ENCODE results near the gene ATAD1.
A peak's percentile ranks its signal among the peaks of the same experiment; 100 is the strongest.
"Not testable (repeated sequence)": the region's sequence is repeated elsewhere in the genome, so short reads cannot be mapped to it uniquely, and the experiment has no call there.

The ATAD1 gene

DNA sequence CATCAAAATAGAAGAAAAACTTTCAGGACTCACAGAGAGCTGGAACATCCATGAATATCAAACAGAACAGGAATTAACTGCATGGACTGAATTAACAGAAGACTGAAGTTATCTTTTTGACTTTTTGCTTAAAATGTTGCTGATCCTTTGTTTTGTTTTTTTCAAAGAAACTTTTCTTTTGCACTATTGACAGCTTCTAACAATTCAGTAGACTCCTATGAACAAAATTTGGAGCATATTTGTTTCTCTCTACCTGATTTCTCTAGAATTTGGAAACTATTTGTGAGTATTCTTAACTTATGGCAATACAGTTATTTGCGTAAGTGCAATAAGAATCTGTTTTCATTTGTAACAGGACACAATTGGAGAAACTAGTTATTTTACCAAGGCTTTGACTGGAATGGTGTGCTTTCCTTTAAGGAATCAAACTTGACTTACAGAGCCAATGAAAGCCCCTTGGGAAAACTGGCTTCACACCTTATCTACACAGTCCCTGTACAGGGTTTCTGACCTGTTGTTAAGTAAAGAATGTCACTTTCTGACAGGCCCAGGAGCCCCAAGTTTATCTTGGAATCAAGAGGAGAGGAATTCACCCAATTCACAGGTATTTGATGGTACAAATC lies 16.1 kb downstream of the ATAD1 start:
- DNase-seq (ENCODE audit: low spot score): not testable (repeated sequence)

DNA sequence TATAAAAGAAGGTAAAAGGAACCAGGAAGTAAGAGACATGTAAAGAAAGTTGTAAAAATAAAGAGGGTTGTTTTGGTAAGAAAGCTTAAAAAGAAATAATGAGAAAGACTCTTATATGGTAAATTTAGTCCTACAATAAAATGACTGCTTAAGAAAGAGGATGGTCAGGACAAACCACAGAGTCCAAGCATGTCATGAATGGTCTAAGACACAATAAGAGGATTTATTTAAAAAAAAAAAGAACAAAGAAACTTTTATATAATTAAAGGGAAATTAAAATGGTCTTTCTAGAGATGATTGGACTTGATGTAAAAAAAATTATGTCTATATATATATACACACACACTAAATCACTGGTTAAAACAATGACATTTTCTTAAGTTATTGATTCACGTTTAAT lies 18.2 kb downstream of the ATAD1 start:
- no peak for DNase-seq (ENCODE audit: low spot score)

DNA sequence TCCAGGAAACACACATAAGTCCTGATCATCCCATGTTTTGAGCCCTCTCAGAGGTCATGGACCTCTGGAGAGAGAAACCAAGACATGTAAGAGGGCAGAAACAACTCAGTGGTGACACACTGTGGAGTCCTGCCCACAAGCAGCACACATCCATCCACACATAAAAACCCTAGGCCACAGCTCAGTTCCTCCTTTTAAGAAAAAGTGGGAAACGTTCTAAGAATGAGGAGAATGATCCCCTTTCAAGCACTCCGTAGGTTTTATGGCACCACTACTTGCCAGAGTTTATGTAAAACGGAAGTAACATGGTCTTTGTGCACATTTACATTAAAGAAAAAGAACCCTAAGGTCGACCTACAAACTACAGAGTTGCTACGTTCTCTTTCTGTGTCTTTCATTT lies 19.9 kb downstream of the ATAD1 start:
- DNase-seq (ENCODE audit: low spot score): no peak

DNA sequence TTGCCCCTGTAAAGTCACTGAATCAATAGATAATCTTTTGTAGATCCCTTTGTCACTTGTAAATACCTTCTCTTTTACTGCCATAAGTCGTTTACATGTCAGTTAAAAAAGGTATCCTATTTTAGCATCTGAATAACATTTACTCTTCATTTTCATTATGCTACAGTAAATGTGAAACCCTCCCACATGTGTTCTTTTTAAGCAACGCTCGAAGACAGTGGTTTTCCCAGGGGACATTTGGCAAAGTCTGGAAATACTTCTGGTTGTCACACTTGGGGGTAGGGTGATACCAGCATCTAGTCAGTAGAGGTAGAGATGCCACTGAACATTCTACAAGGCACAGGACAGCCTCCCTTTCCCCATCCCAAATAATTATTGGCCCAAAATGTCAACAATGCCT lies 23.7 kb downstream of the ATAD1 start:
- no peak for DNase-seq (ENCODE audit: low spot score)

DNA sequence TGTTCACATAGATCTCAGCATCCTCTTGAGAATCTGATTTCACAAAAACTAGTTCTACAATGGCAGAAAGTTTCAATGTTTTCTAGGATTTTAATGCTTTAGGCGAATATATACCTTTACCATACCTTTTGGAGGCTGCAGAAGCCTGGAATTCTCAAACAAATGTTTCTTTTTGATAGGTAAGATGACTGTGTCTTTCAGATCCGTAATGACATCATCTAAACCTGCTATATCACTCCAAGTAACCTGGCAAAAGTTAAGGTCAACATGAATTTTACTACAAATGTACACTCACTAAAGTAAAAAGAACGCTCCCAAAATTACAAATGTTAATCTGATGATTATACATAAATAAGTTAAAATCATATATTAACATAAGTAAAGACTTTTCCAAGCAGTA lies 27.8 kb downstream of the ATAD1 start:
- no peak for DNase-seq (ENCODE audit: low spot score)

DNA sequence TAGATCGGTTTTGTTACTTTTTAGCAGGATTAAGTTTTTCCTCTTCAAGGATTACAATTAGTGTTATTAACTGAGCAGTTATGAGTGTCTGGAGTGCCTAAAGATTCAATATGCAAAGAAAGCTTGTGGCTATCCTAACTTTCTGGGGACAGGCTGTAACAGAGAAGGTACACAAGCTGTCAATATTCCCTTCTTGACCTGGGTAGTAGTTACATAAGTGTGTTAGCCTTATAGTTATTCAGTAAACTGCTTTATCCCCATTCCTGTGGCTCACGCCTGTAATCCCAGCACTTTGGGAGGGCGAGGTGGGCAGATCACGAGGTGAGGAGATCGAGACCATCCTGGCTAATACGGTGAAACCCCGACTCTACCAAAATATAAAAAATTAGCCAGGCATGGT lies 31.6 kb downstream of the ATAD1 start:
- DNase-seq (ENCODE audit: low spot score): no peak

DNA sequence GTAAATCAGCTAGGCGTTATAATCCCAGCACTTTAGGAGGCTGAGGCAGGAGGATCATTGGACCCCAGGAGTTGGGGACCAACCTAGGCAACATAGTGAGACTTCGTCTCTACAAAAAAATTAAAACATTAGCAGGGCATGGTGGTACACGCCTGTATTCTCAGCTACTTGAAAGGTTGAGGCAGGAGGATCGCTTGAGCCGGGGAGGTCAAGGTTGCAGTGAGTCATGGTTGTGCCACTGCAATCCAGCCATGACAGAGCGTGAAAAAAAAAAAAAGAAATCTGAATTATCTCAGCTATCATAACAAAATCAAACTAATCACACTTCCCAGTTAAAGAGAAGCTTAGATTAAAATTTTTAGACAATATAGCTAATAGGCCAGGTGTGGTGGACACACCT lies 35.3 kb downstream of the ATAD1 start:
- DNase-seq (ENCODE audit: low spot score): no peak

DNA sequence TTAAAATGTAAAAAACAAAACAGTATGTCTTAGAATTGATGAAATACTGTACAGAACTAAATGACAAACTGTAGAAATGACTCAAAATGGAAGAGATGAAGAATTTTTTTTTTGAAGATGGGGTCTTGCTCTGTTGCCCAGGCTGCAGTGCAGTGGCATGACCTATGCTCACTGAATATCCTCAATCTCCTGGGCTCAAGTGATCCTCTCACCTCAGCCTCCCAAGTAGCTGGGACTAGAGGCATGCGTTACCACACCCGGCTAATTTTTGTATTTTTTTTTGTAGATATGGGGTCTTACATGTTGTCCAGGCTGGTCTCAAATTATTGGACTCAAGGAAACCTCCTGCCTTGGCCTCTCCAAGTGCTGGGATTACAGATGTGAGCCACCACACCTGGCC lies 36.5 kb downstream of the ATAD1 start:
- no peak for DNase-seq (ENCODE audit: low spot score)

DNA sequence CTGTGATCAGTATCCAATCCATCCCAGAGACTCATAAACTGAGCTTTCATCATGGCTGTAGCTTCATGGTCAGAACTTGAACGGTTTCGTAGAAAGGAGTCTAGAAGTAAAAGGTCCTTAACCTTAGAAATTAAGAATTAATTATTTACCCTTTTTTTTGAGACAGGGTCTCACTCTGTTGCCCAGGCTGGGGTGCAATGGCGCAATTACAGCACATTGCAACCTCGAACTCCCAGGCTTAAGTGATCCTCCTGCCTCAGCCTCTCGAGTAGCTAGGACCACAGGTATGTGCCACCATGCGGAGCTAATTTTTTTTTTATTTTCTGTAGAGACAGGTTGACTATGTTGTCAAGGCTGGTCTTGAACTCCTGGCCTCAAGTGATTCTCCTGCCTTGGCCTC lies 41.7 kb downstream of the ATAD1 start:
- no peak for DNase-seq (ENCODE audit: low spot score)

DNA sequence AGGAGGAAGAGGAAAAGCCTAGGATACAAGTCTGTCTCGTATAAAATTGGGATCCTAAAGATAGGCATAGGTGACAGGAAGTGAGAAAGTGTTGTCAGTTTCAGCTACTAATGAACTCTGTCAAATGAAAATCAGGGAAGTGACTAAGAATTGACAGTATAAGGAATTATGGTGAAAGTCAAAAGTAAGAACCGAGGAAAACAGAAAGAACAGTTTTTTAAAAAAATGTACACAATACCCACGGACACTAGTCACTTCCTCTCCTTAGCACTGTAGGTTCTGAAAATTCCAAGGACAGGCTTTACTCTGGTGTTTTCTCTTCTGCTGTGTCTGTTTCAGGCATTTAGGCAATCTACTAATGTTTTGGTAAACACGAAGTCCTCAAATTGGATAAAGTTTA lies 42.3 kb downstream of the ATAD1 start:
- peak; percentile 8 for DNase-seq (ENCODE audit: low spot score)

DNA sequence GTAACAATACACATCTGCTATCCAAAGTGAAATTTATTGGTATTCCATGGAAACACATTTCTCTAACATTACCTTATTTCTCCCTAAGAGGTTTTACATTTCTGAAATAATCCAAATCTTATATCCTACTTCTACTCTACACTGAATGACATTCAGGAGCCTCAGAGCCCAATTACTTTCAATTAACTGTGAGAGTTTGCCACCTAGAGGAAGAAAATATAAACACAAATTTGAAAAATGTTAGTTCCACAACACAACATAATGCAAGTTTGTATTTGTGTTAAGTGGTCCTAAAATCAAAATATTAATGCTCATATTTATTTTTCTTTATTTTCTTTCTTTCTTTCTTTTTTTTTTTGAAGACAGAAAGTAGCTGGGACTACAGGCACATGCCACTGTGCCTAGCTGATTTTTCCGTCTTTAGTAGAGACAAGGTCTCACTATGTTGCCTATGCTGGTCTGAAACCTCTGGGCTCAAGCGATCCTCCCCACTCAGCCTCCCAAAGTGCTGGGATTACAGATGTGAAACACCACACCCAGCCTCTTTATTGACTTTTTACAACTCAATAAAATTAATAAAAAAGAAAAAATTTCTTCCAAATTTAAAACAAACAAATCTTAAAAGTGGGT lies 46.0 kb downstream of the ATAD1 start:
- DNase-seq (ENCODE audit: low spot score): no peak

DNA sequence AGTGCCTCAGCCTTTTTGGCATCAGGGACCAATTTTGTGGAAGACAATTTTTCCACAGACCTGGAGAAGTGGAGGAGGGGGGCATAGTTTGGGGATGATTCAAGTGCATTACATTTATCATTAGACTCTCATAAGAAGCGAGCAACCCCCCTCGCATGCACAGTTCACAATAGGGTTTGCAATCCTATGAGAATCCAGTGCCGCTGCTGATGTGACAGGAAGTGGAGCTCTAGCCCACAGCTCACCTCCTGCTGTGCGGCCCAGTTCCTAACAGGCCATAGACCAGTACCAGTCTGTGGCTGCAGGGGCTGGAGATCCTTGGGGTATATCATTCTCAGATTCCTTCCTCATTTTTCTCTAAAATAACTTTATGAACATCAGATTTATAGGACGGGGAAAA lies 50.8 kb downstream of the ATAD1 start:
- no peak for DNase-seq (ENCODE audit: low spot score)

DNA sequence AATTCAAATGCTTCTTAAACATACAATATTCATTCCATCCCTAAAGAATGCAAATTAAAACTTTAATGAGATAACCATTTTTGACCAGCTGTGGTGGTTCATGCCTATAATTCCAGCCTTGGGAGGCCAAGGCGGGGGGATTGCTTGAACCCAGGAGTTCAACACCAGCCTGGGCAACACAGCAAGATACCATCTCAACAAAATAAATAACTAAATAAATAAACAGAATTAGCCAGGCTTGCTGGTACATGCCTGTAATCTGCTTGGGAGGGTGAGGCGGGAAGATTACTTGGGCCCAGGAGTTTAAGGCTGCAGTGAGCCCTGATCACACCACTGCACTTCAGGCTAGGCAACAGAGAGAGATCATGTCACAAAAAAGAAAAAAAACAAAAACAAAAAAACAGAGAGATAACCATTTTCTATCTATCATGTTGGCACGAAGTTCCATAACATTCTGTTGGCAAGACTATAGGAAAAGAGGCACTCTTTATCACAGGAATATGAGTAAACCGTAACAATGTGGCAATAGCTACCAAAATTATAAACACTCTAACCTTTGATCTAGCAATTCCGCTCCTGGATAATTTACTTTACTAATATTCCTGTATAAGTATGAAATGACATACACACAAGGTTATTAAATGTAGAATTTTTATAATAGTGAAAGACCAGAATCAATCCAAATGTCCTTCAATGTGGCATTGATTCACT lies 52.2 kb downstream of the ATAD1 start:
- no peak for DNase-seq (ENCODE audit: low spot score)

DNA sequence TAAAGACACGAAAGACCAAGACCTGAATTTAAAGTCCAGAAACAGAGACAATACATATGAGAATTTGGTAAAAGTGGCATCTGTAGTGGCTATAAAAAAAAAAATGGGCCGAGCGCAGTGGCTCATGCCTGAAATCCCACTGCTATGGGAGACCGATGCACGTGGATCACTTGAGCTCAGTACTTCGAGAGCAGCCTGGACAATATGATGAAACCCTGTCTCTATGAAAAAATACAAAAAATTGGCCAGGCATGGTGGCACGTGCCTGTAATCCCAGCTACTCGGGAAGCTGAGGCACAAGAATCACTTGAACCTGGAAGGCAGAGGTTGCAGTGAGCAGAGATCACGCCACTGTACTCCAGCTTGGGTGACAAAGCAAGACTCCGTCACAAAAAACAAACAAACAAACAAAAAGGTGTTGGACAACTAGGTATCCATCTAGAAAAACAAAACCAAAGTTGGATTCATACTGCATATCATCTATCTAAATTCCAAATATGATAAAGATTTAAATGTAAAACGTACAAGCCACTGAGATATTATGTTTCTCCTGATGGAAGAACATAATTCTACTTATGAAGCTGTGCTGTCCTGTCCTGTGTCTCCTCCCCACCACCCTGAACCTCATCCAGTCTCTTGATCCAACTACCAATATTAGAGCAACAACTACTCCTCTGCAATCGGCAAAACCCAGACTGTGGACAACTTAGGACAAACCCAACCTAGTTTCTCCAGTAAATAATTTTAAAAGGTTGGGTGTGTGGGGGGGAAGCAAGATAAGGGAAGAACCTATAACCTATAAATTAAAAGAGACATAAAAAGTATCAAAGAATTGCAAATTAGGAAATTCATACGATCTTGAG lies 53.7 kb downstream of the ATAD1 start:
- DNase-seq (ENCODE audit: low spot score): no peak

DNA sequence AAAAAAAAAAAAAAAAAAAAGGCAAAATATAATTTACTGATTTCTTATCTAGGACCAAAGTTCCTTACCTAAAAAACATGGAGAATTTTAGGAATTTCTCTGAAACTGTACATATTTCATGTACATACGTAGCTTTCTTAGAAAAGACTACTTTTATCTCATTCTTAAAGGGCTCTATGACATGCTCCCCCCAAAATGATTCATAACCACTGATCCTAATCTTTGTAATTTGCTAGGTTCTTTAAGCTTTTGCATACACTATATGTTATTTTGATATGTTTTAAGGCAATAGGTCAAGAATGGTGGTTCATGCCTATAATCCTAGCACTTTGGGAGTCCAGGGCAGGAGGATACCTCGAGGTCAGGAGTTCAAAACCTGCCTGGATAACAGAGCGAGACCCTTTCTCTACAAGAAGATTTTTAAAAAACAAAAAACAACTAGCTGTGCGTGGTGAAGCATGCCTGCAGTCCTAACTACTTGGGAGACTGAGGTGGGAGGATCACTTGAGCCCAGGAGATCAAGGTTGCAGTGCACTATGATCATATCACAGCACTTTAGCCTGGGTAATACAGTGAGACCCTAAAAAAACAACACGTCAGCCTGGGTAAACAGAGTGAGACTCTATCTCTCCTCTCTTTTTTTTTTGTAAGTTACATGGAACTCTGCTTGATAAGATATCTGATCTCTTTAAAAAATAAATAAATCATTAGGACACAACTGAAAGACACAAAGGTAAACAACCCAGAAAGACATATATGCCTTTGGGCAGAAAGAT lies 54.8 kb downstream of the ATAD1 start:
- DNase-seq (ENCODE audit: low spot score): no peak

DNA sequence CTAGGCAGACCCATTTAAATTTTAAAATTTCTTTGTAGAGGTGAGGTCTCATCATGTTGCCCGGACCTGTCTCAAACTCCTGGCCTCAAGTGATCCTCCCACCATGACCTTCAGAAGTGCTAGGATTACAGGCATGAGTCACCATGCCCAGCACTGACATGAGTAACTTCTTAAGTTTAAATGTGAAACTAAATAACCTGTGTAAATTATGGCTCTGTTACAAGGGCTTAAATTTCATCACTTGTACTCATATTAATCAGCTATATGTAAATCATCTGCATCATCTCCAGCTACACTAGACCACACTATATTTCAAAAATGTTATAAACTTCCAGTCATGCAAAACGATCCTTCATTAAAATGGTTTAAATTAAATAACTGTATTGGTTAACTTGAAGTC lies 56.1 kb downstream of the ATAD1 start:
- no peak for DNase-seq (ENCODE audit: low spot score)

DNA sequence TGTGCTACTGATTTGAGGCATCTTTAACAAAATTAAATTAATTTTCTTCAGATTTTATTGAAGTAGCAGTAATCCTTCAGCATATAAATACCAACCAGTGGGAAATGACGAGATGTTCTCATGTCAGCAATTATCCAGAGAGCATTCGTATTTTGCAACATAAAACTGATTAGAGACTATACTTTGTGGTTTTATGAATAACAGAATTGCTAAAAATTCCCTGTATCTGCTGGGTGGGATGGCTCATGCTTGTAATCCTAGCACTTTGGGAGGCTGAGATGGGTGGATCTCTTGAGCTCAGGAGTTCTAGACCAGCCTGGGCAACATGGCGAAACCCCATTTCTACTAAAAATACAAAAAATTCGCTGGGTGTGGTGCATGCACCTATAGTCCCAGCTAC lies 56.9 kb downstream of the ATAD1 start:
- no peak for DNase-seq (ENCODE audit: low spot score)

DNA sequence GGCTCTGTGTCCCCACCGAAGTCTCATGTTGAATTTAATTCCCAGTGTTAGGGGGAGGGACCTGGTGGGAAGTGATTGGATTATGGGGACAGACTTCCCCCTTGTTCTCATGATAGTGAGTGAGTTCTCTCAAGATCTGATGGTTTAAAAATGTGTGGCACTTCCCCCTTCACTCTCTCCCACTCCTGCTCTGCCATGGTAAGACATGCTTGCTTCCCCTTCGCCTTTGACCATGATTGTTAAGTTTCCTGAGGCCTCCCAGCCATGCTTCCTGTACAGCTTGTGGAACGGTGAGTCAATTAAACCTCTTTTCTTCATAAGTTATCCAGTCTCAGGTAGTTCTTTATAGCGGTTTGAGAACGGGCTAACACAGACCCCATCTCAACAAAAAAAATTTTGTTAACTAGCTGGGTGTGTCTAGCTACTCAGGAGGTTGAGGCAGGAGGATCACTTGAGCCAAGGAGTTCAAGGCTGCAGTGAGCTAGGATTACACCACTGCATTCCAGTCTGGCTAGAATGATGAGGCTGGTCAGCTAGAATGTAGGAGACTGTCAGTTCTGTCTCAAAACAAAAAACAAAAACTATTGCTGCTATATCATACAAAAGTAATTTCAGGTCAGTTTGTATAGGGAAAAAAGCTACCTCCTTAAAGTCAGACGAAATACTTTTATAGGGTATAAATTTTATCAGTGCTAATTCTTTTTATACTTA lies 57.7 kb downstream of the ATAD1 start:
- DNase-seq (ENCODE audit: low spot score): no peak

DNA sequence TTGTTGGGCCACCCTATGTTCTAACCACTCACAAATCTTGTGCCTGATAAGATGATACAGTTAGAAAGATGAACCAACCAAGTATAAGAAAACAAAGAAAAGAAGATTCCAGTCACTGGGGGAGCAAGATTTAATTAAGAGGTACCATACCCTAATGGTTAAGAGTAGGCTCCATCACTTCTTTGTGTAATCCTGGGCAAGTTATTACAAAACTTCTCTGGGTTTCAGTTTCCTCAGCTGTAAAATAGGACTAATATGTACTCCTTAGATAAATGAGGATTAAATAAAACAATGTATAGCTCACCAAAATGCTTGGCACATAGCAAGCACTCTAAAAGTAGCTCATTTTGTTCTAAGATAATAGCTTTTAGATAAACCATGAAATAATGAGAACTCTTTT lies 58.5 kb downstream of the ATAD1 start:
- DNase-seq (ENCODE audit: low spot score): no peak

DNA sequence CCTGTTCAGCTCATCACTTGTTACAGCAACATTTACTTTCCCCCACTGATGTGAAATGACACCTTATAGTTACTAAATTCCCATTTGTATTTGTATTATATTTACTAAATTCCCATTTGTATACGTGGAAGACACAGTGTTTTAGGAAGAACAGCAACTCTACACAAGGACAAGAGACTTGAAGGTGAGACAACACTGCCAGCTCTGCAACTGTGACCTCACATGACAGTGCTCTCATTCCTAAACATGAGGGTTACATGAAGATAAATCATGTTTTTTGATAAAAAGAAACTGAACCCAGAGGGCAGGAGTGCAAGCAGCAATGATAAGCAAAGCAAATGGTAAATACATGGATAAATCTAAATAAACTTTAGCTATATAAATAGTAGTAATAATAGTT lies 60.3 kb downstream of the ATAD1 start:
- DNase-seq (ENCODE audit: low spot score): no peak
